CD1c-positive myeloid dendritic cell (primary cell): ENCODE data around the gene L3MBTL3.

Experiments
- DNase-seq: peaks from one replicate; pipeline ENCODE4 v3.0.0-alpha.2; 2016; ENCODE audit errors: extremely low spot score

Gene L3MBTL3

DNA sequence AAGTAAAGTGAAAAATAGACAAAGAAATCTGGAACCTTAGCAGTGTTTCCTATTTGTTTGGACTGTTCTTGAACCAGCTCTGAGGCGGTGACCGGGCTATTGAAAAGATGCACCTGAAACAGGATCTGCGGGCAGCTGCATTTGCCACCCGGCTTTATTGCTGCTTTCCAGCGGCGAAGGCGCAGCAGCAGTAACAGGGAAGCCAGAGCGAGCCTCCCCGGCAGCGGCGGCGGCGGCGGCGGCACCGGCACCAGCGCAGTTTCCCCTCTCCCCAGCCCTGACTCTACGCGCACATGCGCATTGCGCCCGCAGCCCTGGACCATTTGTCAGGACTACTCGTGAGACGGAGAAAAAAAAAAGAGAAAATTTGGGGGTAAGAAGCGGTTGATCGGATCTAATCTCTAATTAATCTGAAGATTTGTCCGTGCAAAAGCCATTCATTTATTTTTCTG, at the start of gene L3MBTL3:
TSS of gene L3MBTL3 (plus strand) at position 290 of the 452 bp plus-strand sequence. CDS start 24,119 bp downstream, outside the sequence.
- DNase-seq, result peak; percentile 86

DNA sequence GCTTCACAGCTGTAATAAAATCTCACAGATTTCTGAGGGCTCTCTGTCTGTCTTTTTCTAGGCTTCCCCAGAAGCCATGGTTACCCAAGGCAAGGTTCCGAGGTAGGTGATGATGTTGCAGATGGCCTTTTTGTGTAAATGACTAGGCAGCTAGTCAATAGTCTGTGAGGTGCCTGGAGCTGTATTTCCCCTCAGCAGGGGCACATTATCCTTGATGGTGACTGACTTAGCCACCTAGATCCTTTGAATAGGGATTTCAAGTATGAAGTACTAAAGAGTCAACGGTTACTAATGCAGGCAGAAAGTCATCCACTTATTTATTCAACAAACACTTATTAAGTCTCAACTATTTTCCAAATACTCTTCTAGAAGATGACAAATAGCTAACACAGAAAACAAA, 49.3 kb upstream of the L3MBTL3 start:
- no peak for DNase-seq

DNA sequence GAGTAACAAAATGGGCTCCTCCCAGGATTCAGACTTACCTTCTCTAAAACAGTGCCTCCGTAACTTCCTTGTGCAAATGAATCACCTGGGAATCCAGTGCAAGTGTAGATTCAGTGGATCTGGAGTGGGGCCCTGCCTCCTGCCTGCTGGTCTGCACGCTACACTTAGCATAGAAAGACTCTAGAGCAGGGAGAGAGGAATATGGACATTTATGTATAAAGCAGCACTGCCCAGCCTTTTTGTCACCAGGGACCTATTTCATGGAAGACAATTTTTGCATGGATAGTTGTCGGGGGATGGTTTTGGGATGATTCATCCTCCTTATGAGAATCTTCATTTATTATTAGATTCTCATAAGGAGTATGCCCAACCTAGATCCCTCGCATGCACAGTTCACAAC, 42.3 kb upstream of the L3MBTL3 start:
- no peak for DNase-seq

DNA sequence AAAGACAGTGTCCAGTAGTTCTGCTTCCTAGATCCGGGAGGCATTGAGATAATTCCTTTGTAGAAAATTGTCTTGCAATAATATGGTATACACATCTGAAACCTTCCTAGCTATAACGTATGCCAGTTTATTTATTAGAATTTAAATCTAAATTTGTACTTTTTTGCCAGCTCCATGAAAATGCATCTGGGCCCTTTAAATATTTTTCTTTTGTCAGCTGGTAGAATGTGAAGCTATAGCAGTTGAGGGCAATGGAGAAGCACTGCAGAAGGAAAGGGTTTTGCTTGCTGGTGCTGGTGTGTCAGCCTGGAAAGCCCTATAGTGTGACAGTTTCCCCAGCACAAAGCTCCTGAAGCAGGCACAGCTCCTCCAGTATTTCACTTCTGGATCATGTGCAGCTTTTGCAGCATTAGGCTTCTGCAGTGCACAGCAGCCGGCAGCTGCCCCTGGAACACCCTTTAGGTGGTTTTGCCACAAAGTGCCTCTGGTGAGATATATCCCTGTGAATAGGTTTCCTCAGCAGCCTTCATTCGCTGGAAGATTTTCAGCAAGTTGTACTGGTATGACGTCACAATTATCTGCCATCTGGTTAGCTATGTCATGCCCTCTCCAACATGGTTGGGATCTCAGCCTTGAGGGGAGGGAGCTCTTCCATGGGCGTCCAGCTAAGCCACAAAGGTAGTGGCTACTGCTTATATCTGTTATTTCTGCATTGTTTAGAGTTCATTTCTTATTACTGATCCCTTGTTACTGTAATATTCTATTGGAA, 40.0 kb upstream of the L3MBTL3 start:
- no peak for DNase-seq

DNA sequence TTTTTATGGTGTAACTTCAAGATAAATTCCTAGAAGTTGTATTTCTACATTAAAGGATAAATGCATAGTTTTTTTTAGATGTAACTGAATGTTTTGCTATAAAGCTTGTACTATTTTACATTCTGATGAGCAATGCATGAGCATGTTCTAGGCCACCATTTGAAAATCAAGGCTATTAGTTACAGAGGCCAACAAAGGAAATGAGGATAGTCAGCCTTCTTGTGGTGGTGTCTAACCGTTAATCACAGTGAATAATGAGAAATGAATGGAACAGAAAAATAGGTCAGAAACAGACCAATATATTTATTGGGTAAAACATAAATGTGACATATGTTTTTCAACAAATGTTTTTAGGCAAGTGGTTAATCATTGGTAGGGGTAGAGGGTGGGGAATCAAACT, 37.6 kb upstream of the L3MBTL3 start:
- DNase-seq, result no peak

DNA sequence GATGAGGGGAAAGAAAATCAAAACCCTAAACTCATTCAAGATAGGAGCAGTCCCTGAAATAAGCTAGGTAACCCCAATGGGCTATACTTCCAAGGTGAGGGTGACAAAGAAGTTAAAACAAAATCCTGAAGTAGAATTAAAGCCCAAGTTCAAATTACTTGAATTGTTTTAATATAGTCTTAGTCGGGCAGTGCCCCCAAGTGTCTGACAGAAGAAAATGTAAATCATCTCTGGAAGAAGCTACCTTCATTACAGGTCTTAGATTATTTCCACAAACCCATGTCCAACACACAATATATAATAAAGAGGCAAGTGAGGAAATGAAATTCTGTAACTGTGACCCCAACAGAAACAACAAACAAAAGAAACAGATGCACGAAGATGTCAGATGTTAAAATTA, 36.8 kb upstream of the L3MBTL3 start:
- no peak for DNase-seq

DNA sequence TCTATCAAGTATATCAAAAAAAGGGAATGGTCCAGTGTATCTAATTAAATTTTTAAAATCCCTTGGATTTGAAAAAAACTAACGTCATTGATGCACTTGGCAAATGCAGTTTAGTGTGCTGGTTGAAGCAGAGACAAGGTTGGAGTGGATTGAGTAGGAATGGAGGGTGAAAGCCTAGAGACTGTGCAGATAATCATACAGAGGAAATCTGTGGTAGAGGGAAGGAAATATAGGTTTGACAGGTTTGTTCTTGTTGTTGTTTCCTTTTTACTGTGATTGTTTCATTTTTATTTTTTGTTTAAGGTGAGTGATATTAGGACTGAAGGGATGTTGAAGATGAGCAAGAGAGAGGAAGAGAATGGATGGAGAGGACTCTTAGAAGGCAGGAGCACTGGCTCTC, 29.0 kb upstream of the L3MBTL3 start:
- DNase-seq, result no peak

DNA sequence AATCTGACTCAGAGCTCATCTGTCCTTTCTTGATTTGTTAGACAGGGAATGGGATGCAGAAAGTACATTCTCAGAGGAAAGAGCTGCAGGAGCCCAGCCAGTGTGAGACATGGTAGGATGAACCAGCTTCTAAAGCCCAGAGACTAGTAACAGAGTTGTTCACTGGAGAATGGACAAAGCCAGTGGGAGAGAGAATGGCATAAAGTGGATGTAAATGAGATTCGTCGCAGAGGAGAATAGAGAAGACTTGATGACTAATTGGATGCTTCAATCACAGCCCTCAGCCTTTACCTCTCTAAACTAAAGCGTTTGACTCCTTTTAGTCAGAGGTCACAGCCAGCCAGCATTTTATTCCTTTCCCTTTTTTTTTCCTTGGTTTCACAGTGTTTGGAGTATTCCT, 25.5 kb upstream of the L3MBTL3 start:
- no peak for DNase-seq

DNA sequence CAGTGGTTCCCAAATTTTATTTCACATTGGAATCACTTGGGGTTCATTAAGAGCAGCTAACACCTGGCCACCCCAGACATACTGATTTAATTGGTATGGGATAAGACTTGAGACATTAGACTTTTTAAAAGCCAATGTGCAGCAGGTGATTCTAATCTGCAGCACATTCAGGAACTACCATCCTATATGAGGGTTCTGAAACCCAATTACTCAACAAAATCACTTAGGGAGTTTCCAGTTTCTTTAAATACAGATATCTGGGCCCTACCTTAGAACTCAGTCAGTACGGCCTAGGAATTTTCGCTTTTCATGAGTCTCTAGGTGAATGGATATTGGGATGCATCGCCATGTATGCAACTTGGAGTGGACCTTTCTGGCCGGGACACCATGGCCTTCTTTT, 24.0 kb upstream of the L3MBTL3 start:
- DNase-seq, result no peak

DNA sequence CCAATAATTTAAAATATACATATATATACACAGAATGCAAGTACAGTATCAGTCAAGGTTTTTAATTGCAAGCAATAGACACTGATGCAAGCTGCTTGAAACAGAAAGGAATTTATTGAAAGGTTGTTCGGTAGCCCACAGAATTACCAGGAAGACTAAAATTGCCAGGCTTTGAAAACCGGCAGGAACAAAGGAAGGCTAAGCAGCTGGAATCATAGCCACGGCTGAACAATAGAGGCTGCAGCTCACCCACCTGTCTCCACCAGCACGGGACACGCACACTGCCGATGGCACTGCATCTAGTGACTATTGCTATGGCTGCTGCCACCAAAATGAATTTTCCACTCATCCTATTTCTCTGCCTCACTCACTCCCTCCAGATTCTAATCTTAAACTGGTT, 22.0 kb upstream of the L3MBTL3 start:
- DNase-seq, result no peak

DNA sequence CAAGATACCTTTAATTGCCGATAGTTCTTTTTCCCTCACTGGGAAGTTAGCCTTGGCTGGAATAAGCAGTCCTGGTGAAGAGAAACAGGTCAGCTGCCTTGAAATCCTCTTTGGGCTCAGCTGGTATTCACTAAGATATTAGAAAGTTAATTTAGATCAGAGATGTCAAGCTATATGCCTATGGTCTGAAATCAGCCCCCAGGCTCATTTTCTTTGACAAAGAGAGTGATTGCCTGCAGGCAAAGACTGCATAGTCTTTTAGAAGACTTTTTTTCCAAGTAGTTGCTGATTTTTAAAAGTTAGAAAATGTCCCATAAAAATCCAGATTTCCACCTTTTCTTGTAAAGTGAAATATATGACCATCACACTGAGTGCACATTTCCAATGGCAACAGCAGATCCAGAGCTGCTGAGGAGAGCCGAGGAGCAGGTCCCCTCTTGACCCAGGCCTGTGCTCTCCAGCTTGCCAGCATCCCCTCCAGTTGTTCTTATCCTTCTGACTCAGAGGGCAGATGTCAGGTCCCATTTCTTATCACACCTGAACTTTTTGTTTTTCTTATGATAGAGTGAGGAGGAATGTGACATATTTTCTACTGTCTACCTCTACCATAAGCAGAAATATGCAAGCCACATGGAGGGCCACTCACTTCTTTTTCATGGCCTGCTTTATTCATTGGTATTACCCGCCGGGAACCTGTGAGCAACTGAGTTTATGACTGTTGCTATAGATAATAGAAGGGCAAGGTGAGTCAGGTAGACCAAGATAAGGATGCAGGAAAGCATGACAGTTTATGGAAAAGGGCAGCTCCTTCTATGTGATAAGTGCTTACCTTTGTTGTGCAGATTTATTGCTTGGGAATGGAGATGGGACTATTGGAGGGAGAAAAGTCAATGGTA, 17.6 kb upstream of the L3MBTL3 start:
- DNase-seq, result no peak

DNA sequence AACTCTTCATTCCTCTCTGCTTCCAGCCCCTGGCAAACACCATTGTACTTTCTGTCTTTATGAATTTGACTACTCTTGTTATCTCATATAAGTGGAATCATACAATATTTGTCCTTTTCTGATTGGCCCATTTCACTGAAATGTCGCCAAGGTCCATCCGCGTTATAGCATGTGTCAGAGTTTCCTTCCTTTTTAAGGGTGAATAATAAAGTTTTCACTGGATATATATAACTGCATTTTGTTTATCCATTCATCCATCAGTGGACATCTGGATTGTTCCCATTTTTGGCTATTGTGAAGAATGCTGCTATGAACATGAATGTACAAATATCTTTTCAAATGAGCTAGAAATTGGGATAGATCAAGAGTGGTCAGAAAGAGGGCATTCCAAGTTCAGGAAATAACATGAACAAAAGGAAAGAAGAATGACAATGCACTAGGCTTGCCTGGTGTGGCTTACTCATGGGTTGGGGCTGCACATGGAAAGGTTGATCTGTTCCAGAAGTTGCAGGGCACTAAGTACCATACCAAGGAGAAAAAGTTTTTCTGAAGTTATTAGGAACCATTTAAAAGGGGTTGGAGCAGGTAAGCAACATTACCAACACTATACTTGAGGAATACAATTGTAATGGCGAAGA, 10.0 kb upstream of the L3MBTL3 start:
- no peak for DNase-seq

DNA sequence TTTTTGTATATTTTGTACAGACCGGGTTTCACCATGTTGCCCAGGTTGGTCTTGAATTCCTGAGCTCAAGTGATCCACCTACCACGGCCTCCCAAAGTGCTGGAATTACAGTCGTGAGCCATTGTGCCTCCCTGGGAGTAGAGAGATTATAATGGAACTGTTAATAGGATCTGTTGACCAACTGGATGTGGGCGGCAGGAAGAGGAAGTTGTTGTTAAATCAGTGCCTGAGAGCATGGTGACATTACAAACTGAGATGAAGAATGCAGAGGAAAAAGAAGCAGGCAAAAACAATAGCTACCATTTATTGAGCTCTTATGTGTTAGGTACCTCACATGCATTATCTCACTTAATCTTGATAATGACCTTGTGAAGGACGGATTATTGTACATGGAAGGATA, 9.2 kb upstream of the L3MBTL3 start:
- peak; percentile 73 for DNase-seq

DNA sequence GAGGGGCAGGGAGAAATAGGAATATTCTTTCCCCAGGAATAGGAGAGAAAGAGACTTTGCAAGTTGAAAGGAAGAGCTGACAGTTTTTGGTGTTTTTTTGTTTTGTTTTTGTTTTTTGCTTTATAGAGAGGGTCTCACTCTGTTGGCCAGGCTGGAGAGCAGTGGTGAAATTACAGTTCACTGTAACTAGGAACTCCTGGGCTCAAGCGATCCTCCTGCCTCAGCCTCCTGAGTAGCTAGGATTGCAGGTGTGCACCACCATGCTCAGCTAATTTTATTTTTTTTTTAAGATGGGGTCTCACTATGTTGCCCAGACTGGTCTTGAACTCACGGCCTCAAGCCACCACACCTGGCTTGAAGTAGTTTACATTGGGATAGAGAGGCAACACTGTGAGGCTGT, 8.0 kb upstream of the L3MBTL3 start:
- no peak for DNase-seq

DNA sequence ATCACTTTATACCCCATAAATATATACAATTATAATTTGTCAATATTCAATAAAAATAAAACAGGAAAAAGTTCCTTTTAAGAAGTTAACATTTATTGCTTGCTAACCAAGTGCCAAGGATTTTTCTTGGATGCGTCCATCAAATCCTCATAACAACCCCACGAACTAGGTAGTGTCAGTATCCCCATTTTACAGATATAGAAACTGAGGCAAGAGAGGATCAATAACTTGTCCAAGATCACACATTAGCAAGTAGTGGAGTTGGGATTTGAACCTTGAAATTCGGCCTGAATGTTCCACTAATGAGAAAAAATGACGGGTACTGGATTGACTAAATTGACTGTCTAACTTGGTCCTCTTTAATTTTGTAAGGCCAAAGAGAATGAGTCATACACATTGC, 5.7 kb upstream of the L3MBTL3 start:
- DNase-seq, result no peak

DNA sequence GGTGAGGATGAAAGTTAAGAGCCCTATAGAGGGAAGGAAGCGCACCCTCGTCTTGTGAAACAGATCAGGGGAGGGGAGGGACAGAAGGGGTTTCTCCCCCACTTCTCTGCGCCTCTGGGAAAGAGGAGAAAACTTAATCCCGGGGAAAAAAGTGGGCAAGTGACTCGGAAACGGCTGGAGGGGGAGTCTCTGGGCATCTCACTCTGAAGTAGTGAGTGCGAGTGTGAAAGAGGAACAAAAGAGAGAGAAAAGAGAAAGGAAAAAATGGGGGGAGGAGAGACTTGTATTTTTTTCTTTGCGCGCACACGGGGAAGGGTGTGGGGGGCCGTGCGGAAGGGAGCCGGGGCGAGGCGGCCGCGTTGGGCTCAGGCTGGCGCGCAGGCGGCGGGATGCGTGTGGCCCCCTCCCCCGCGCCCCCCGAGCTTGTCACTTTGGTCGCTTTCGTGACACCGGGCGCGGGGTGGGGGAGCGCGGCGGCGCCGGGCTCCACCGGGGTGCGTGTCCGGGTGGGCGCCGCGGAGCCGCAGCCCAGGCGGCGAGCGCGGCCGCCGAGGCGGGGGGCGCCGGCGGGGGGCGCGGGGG, 454 bp downstream of the L3MBTL3 start:
- DNase-seq, result peak; percentile 47

DNA sequence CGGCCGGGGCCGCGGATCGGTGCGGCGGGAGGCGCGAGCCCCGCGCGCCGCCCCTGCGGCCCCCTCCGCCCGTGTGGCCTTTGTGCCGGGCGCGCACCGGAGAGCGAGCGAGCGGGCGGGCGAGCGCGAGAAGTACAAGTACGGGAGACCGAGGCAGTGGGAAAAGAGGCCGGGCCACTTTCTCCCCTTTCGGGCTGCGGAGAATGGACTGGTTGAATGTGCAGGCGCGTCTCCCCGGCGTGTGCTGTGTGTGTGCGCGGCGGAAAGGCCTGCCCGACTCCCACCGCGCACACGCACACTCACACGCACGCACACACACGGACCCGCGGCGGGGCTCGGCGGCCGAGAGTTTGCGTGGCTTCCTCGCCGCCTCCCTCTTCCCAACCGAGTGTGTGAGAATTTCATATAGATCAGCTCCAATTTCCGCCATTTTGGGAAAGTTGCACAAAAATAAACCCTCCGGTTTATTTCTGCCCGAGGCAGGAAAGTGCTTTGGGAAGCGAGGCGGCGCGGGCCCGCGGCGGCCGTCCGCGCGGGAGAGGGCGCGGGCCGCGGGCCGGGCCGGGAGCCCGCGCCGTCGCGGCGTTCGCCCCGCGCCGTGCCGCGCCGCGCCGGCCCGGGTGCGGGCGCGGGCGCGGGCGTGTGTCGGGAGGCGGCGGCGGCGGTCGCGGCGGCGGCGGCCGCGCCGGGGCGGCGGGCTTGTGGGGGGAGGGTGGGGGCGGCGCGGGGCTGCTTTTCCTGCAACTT, 1.1 kb downstream of the L3MBTL3 start:
- peak; percentile 37 for DNase-seq

DNA sequence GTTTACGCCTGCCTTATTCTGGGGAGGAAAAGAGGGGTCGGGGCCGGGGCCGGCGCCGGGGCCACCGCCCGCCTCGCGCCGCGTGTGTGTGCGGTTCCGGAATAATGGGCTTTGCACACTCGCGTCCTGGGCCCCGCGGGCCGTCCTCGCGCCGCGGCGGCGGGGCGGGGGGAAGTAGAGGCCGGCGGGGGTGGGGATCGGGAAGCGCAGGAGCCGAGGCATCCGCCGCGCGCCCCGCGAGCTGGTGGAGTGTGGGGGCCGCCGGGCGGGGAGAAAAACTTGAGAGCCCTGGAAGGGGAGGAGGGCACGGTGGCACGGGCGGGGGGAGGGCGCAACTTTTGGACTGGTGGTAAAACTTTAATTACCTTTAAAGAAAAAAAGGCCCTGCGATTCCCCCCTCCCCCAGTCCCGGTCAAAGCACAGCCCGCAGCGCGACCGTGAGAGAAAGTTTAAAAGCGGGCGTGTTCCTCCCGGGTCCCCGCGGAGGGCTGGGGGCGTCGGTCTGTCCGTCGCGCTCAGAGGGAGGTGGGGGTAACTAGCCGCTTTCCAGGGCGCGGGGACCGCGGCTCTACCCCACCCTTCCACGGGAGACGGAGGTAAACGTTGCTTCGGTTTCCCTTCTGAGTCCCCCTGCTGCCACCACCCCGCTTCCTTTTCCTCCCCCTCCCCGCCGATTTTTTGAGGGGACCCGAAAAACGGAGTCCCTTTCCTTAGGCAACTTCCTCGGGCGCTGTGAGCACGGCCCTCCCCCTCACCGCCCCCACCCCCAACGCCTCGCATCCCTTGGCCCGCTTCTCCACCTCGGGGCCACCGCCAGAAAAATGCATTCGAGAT, 1.9 kb downstream of the L3MBTL3 start:
- peak; percentile 55 for DNase-seq

DNA sequence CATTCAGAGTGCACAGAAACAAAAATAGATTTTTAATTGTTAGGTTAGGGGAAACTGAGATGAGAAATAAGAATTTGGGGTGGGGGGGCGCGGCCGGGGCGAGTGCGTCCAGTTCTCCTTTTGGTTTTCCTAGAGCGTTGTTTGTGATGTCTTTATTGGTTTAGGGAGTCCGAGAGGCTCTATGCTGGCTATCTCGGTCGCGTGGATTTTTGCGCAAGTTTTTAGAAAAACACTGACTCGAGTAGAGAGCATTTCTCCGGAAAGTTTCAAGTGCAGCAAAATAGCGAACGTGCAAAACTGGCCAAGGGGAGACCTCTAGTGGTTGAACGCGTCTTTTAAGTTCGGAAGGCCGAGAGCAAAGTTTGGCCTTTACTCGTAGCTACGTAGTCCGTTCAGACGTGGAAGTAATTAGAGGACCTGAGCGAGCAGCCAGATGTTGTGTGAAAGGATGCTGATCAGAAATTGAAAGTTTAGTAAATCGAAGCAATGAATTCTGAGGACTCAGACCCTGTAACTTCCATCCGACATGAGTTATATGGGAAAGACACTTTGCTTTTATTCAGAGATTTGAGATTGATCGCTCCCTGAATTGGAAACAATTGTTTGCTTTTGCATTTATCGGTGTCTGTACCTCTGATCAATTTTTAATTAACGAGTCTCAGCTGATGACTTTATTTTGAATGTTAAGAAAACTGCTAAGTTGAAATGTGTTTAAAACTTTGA, 2.7 kb downstream of the L3MBTL3 start:
- peak; percentile 95 for DNase-seq

DNA sequence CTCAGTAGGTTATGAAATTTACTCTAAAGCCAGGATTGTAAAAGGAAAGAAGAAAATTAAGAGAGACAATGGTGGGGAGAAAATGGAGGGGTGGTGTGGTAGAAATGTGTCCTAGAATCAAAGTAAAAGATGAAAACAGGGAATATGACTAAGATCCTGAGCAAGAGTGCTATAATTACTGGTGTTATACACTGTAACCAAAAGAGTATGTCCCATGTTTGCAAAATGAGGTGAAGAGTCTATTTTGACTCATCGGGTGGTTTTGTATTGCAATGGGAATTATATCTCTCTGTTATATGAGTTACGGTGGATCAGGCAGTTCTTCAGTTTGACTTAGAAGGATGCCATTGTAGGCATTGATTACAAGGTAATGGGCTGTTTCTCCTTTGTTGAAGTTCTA, 8.5 kb downstream of the L3MBTL3 start:
- no peak for DNase-seq
